ENCODE measurements around the gene ICAM3. TPM values are rescaled to one million over a fixed set of nuclear protein-coding genes. Genes with fewer than 3 reads are reported as not detected.

ICAM3 gene
- total RNA-seq, 1 experiment from 2014 or later, result 8.3 TPM

DNA sequence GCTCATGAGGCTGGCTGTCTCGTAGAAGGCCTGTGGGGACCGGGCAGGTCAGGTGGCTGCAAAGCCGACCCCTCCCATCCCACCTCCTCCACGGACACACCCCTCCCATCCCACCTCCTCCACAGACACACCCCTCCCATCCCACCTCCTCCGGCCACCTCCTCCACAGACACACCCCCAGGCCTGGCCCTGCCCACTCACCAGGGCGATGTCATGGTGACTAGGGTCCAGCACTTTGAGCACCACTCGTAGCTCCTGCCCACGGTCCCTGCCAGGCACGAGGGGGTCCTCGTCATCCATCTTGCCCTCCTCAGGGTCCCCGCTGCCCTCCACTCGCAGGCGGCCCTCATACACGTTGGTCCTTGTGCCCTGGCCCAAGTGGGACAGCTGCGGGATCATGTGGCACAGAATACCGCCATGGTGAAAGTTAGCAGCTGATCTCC, 22.2 kb upstream of the ICAM3 start (continued):
- TF ChIP-seq POLR2AphosphoS5 (IDR thresholded peaks at IDR 0.05; ENCODE audit: low read depth, low read length) (no peak), CBX3 (IDR thresholded peaks at IDR 0.05; ENCODE audit: low read depth) (no peak), SIN3A (IDR thresholded peaks at IDR 0.05; ENCODE audit: low read depth) (no peak), SRF (IDR thresholded peaks at IDR 0.05; ENCODE audit: low read depth) (no peak), YY1 (IDR thresholded peaks at IDR 0.05; ENCODE audit: extremely low read depth, insufficient replicate concordance, low read depth, low read length) (no peak)
- TF ChIP-seq, protein P1, sequence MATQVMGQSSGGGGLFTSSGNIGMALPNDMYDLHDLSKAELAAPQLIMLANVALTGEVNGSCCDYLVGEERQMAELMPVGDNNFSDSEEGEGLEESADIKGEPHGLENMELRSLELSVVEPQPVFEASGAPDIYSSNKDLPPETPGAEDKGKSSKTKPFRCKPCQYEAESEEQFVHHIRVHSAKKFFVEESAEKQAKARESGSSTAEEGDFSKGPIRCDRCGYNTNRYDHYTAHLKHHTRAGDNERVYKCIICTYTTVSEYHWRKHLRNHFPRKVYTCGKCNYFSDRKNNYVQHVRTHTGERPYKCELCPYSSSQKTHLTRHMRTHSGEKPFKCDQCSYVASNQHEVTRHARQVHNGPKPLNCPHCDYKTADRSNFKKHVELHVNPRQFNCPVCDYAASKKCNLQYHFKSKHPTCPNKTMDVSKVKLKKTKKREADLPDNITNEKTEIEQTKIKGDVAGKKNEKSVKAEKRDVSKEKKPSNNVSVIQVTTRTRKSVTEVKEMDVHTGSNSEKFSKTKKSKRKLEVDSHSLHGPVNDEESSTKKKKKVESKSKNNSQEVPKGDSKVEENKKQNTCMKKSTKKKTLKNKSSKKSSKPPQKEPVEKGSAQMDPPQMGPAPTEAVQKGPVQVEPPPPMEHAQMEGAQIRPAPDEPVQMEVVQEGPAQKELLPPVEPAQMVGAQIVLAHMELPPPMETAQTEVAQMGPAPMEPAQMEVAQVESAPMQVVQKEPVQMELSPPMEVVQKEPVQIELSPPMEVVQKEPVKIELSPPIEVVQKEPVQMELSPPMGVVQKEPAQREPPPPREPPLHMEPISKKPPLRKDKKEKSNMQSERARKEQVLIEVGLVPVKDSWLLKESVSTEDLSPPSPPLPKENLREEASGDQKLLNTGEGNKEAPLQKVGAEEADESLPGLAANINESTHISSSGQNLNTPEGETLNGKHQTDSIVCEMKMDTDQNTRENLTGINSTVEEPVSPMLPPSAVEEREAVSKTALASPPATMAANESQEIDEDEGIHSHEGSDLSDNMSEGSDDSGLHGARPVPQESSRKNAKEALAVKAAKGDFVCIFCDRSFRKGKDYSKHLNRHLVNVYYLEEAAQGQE (IDR thresholded peaks at IDR 0.05; ENCODE audit: low read depth), result no peak

DNA sequence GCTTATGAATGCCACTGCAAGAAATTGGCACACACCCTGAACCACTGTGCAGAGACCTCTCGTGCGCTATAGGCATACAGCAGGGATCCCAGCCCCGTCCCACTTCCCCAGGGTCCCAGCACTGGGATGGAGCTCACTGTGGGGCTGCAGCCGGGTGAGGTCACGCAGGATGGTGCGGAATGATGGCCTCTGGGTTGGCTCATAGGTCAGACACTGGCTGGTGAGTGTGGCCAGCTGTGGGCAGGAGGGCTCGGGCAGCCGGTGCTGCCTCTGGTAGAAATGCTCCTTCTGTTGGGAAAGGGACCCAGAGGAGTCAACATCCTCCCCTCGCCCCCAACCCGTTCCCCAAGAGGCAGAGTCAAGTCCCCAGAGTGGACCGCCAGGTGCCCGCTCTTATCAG, 17.0 kb upstream of the ICAM3 start:
- H3K36me3 ChIP-seq (ENCODE audit: control insufficient read depth in 1 of 2, insufficient read depth in 2 of 2, low read length in 2 of 2), result peaks cover 5 to 14% of the 10 kb centered on the region in 2 experiments; a peak in 3 of 4 replicates
- intact Hi-C loops (cut with micrococcal nuclease), result no loop called here
- no peaks in the 10 kb centered on the region for H3K79me2 ChIP-seq (ENCODE audit: insufficient read depth, low read length)
- no peak overlapping the region for H3K4me3 ChIP-seq (replicated peaks in 1 of 2; ENCODE audit: low read depth in 1 of 2, low read length in 2 of 2)
- no peak overlapping the region for H2AFZ ChIP-seq (ENCODE audit: low read depth, low read length, poor library complexity, severe bottlenecking)
- ATAC-seq (no peak), DNase-seq (ENCODE audit: low read depth, low spot score) (no peak)
- no peak overlapping the region for H3K27ac ChIP-seq (ENCODE audit: low read depth, low read length)
- H3K27me3 ChIP-seq (ENCODE audit: insufficient read depth, low read length), result no peaks in the 10 kb centered on the region
- H3K4me1 ChIP-seq (ENCODE audit: control insufficient read depth in 1 of 2, insufficient read depth in 2 of 2, low read length in 2 of 2), result no peaks in the 10 kb centered on the region; a peak in 1 of 4 replicates
- H3K9me2 ChIP-seq (ENCODE audit: insufficient read depth), result no peaks in the 10 kb centered on the region
- ChIA-PET RAD21 (ENCODE audit: low non-redundant PET in 1 of 2, low total read pairs in 2 of 2, uncharacterized antibody in 2 of 2, unreplicated experiment in 2 of 2) (no interaction called here), CTCF (no interaction called here), POLR2A (no interaction called here)
- no peak for TF ChIP-seq RAD21 (IDR thresholded peaks at IDR 0.05; ENCODE audit: low read depth)
- TF ChIP-seq, protein P2, sequence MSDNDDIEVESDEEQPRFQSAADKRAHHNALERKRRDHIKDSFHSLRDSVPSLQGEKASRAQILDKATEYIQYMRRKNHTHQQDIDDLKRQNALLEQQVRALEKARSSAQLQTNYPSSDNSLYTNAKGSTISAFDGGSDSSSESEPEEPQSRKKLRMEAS (IDR thresholded peaks at IDR 0.05), result no peak
- TF ChIP-seq SIN3A (IDR thresholded peaks at IDR 0.05; ENCODE audit: low read depth), result no peak
- no peak for TF ChIP-seq EGR1 (IDR thresholded peaks at IDR 0.05; ENCODE audit: low read depth)
- no peak for TF ChIP-seq FOSL1 (IDR thresholded peaks at IDR 0.05; ENCODE audit: low read depth)
- TF ChIP-seq ZNF274 (IDR thresholded peaks at IDR 0.05; ENCODE audit: low read depth, low read length), result no peak
- TF ChIP-seq EZH2phosphoT487 (IDR thresholded peaks at IDR 0.05; ENCODE audit: borderline replicate concordance), result no peak
- no peaks in the 10 kb centered on the region for H3K9me3 ChIP-seq (ENCODE audit: control insufficient read depth in 1 of 2, insufficient read depth in 1 of 2, low read depth in 1 of 2, low read length in 2 of 2)
- no peak overlapping the region for H3K4me2 ChIP-seq (ENCODE audit: low read length)
- no TSS peak for BruUV-seq (replicated peaks)
- no peak overlapping the region for H3K9ac ChIP-seq (ENCODE audit: low read length)
- no peaks in the 10 kb centered on the region for H4K20me1 ChIP-seq (ENCODE audit: insufficient read depth)
